HL-60 (cell line): ENCODE data around the gene CD209.

Experiments used
- CTCF ChIP-seq: IDR thresholded peaks from one replicate; pipeline ENCODE4 v1.5.1; 2011; ENCODE audit warnings: low read length, control low read depth, inconsistent platforms; ENCODE audit not compliant: insufficient read depth
- GABPA ChIP-seq: IDR thresholded peaks from 2 replicates; pipeline ENCODE4 v1.6.1; 2012; ENCODE audit warnings: low read depth
- POLR2AphosphoS5 ChIP-seq: IDR thresholded peaks from 2 replicates; pipeline ENCODE4 v1.6.1; 2012; ENCODE audit warnings: low read depth
- REST ChIP-seq: IDR thresholded peaks from 2 replicates; pipeline ENCODE4 v1.6.1; 2012; ENCODE audit warnings: low read depth; ENCODE audit not compliant: insufficient replicate concordance
- SPI1 ChIP-seq: IDR thresholded peaks from 2 replicates; pipeline ENCODE4 v1.6.1; 2012; ENCODE audit warnings: low read depth, mild to moderate bottlenecking, borderline replicate concordance

DNA sequence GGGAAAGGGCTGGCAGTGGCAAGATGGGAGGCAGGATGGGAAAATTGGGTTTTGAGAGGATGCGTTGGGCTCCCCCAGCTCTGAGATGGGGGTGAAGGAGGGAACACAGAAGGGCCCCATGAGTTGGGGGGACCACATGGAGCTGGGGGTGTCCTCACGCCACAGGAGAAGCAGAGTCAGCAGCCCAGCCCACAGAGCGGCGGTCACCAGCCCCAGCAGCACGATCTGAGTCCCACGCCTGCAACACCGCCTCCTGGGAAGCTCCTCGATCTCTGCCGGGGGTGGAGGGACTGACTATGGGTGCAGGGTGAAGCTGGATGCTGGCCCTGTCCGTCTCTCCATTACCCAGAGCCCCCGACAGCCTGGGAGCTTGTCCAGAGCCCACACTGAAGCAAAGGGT lies 48.8 kb downstream of the CD209 start:
- TF ChIP-seq REST (no peak), POLR2AphosphoS5 (no peak), CTCF (no peak), GABPA (no peak), SPI1 (no peak)
